B cell (primary cell): Measurements from ENCODE around the gene HFM1. TPM values are rescaled to one million over a fixed set of nuclear protein-coding genes. Genes with fewer than 3 reads are reported as not detected.

Experiments used
- ATAC-seq: fragments of 200-7000 bp; cut with Tn5 transposase; one replicate; pipeline ENCODE4 v1.10.0; 2021; ENCODE audit warnings: low read depth, mild to moderate bottlenecking, moderate number of reproducible peaks, moderate library complexity
- CTCF ChIA-PET: fragments of 350-600 bp; sonication (Branson Sonifier 250); formaldehyde crosslinking; loops from one replicate; lab custom pipeline; 2021; ENCODE audit warnings: antibody characterized with exemption, inconsistent platforms; lab: Charles Lee
- POLR2A ChIA-PET: fragments of 350-600 bp; sonication (Branson Sonifier 250); formaldehyde crosslinking; loops from one replicate; lab custom pipeline; 2021; ENCODE audit warnings: antibody characterized with exemption; lab: Charles Lee
- DNase-seq: peaks from one replicate; pipeline ENCODE4 v3.0.0; 2013
- H2AFZ ChIP-seq: 2 replicates; pipeline ENCODE4 v1.6.1; 2012; ENCODE audit warnings: mild to moderate bottlenecking, low read depth, low read length; ENCODE audit not compliant: insufficient read depth, poor library complexity, severe bottlenecking
- H3K27ac ChIP-seq, 2 donors: 1 replicate in 1 of 2; 2 replicates in 1 of 2; pipeline ENCODE4 v1.5.1; 2012 to 2013; ENCODE audit warnings: low read length in 2 of 2, mild to moderate bottlenecking in 2 of 2, moderate library complexity in 1 of 2
- H3K27me3 ChIP-seq, 4 experiments: fragments of 200-600 bp in 1 of 4; sonication (generic) in 1 of 4; replicated peaks in 1 of 4; 1 replicate in 2 of 4; 2 replicates in 2 of 4; pipeline versions ENCODE4 v1.6.1 to v1.7.0; 2013 to 2016; ENCODE audit warnings: low read length in 3 of 4, mild to moderate bottlenecking in 2 of 4, mixed read lengths in 1 of 4, moderate library complexity in 1 of 4; ENCODE audit not compliant: insufficient read depth in 4 of 4, control insufficient read depth in 3 of 4; ENCODE audit errors: control extremely low read depth in 1 of 4
- H3K36me3 ChIP-seq, 2 experiments: replicated peaks in 1 of 2; 1 replicate in 1 of 2; 2 replicates in 1 of 2; pipeline versions ENCODE4 v1.6.1 to v1.7.1; 2013; ENCODE audit warnings: low read length in 1 of 2; ENCODE audit not compliant: insufficient read depth in 2 of 2, control insufficient read depth in 1 of 2; ENCODE audit errors: control extremely low read depth in 1 of 2, extremely low read depth in 1 of 2
- H3K4me1 ChIP-seq, 2 donors: fragments of 200-600 bp in 1 of 2; sonication (generic) in 1 of 2; 1 replicate in 1 of 2; 2 replicates in 1 of 2; pipeline versions ENCODE4 v1.5.1 to v1.6.1; 2013 to 2017; ENCODE audit warnings: low read length in 2 of 2; ENCODE audit not compliant: control insufficient read depth in 2 of 2, insufficient read depth in 2 of 2
- H3K4me2 ChIP-seq: replicated peaks from 2 replicates; pipeline ENCODE3; 2012; ENCODE audit warnings: mild to moderate bottlenecking, low read depth, low read length; ENCODE audit not compliant: poor library complexity, severe bottlenecking
- H3K4me3 ChIP-seq, 5 experiments: fragments of 200-600 bp in 1 of 5; sonication (generic) in 1 of 5; 1 replicate in 3 of 5; 2 replicates in 2 of 5; pipeline versions ENCODE4 v1.5.1 to v1.7.0; 2011 to 2016; ENCODE audit warnings: low read length in 4 of 5, mild to moderate bottlenecking in 4 of 5, low read depth in 2 of 5, control low read depth in 1 of 5, moderate library complexity in 1 of 5; ENCODE audit not compliant: insufficient read depth in 1 of 5; ENCODE audit errors: control extremely low read depth in 1 of 5, extremely low read depth in 1 of 5
- H3K79me2 ChIP-seq: fragments of 200-600 bp; sonication (generic); one replicate; pipeline ENCODE4 v1.6.0; 2016; ENCODE audit warnings: low read length; ENCODE audit not compliant: control insufficient read depth, insufficient read depth
- H3K9ac ChIP-seq: fragments of 200-600 bp; sonication (generic); 2 replicates; pipeline ENCODE4 v1.6.1; 2017; ENCODE audit warnings: mild to moderate bottlenecking, low read length, moderate library complexity
- H3K9me3 ChIP-seq, 3 donors: one replicate each; pipeline versions ENCODE4 v1.6.1 to v1.7.1; 2013; ENCODE audit warnings: low read length in 2 of 3; ENCODE audit not compliant: control insufficient read depth in 2 of 3, insufficient read depth in 1 of 3; ENCODE audit errors: control extremely low read depth in 1 of 3
- H4K20me1 ChIP-seq: 2 replicates; pipeline ENCODE4 v1.6.0; 2012; ENCODE audit warnings: mild to moderate bottlenecking, low read length; ENCODE audit not compliant: insufficient read depth, control insufficient read depth, poor library complexity, severe bottlenecking
- H3K27ac Mint-ChIP-seq: one replicate; pipeline ENCODE4 v1.8.0; 2021; ENCODE audit warnings: mixed read lengths
- H3K27me3 Mint-ChIP-seq: one replicate; pipeline ENCODE4 v1.8.0; 2021; ENCODE audit warnings: mixed read lengths
- H3K4me1 Mint-ChIP-seq: one replicate; pipeline ENCODE4 v1.8.0; 2021; ENCODE audit warnings: mixed read lengths
- H3K4me3 Mint-ChIP-seq: one replicate; pipeline ENCODE4 v1.8.0; 2021; ENCODE audit warnings: mixed read lengths
- H3K9me3 Mint-ChIP-seq: one replicate; pipeline ENCODE4 v1.8.0; 2022; ENCODE audit warnings: mixed read lengths; ENCODE audit not compliant: insufficient read depth
- EZH2 ChIP-seq: IDR thresholded peaks from 2 replicates; pipeline ENCODE4 v1.6.1; 2012; ENCODE audit warnings: borderline replicate concordance, low read depth, mild to moderate bottlenecking, moderate library complexity, low read length; ENCODE audit not compliant: insufficient read depth, poor library complexity, severe bottlenecking
- WGBS: methylation state at CpG from one replicate; pipeline ENCODE4 v1.1.5; 2013; ENCODE audit warnings: missing lambda C conversion rate; ENCODE audit not compliant: insufficient coverage; 5-methylcytosine and 5-hydroxymethylcytosine counted together
- intact Hi-C: fragments of 100-400 bp; cut with micrococcal nuclease; formaldehyde crosslinking; loops from one replicate; pipeline ENCODE4 v1.10.0; 2022
- polyA plus RNA-seq: library from polyadenylated mRNA; depleted of rRNA; stranded (reverse); fragments of >200 nt; gene quantifications from 2 replicates; pipeline ENCODE4 v1.2.3, GENCODE V29; 2012
- total RNA-seq, 2 donors: library from RNA; stranded (reverse); fragments of 120-200 nt in 1 of 2; gene quantifications; 1 replicate in 1 of 2; 2 replicates in 1 of 2; pipeline versions ENCODE4 v1.2.3 to v1.2.4, GENCODE V29; 2013 to 2022
- TF ChIP-seq, protein P1 (sequence below): fragments of 200-600 bp; IDR thresholded peaks from one replicate; pipeline ENCODE4 v1.8.0; 2022; ENCODE audit warnings: antibody characterized with exemption, mild to moderate bottlenecking

Gene HFM1
- total and polyA plus RNA-seq, 2 donors (not counting 1 experiment from before 2014, with no cell fraction given): not detected

DNA sequence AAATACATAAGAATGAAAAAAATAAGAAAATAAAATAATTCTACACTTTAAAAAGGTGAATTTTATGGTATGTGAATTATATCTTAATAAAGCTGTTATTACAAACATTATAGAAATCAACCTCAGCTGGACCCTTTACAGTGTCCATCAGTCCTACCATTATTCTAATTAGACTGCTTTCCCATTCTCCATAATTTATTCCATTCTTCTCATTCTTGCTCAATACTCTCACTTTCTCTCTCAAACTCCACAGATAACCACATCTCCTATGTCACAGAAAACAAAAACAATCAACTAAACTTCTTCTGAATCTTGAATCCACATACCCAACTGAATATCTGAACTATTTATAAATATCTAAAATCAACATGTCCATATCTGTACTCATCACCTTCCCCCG lies 11.6 kb downstream of the HFM1 start:
- ATAC-seq (no peak), DNase-seq (no peak)
- Histone ChIP-seq H3K27ac (no peak overlapping the region), H3K4me1 (no peaks in the 10 kb centered on the region), H3K79me2 (no peaks in the 10 kb centered on the region), H3K36me3 (no peaks in the 10 kb centered on the region), H2AFZ (no peak overlapping the region), H3K27me3 (no peaks in the 10 kb centered on the region), H4K20me1 (no peaks in the 10 kb centered on the region), H3K9ac (no peak overlapping the region), H3K4me2 (no peak overlapping the region), H3K4me3 (no peak overlapping the region), H3K9me3 (no peaks in the 10 kb centered on the region)
- ChIA-PET POLR2A (no interaction called here), CTCF (no interaction called here)
- H3K27me3 Mint-ChIP-seq: no peaks in the 10 kb centered on the region
- H3K27ac Mint-ChIP-seq: no peak overlapping the region
- 100% methylated on average over 1 of the region's 1 CpG for WGBS
- TF ChIP-seq, protein P1, sequence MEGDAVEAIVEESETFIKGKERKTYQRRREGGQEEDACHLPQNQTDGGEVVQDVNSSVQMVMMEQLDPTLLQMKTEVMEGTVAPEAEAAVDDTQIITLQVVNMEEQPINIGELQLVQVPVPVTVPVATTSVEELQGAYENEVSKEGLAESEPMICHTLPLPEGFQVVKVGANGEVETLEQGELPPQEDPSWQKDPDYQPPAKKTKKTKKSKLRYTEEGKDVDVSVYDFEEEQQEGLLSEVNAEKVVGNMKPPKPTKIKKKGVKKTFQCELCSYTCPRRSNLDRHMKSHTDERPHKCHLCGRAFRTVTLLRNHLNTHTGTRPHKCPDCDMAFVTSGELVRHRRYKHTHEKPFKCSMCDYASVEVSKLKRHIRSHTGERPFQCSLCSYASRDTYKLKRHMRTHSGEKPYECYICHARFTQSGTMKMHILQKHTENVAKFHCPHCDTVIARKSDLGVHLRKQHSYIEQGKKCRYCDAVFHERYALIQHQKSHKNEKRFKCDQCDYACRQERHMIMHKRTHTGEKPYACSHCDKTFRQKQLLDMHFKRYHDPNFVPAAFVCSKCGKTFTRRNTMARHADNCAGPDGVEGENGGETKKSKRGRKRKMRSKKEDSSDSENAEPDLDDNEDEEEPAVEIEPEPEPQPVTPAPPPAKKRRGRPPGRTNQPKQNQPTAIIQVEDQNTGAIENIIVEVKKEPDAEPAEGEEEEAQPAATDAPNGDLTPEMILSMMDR: no peak
- no peak for TF ChIP-seq EZH2
- no peaks in the 10 kb centered on the region for H3K9me3 Mint-ChIP-seq
- intact Hi-C loops: no loop called here
- no peaks in the 10 kb centered on the region for H3K4me1 Mint-ChIP-seq
- H3K4me3 Mint-ChIP-seq: no peak overlapping the region

DNA sequence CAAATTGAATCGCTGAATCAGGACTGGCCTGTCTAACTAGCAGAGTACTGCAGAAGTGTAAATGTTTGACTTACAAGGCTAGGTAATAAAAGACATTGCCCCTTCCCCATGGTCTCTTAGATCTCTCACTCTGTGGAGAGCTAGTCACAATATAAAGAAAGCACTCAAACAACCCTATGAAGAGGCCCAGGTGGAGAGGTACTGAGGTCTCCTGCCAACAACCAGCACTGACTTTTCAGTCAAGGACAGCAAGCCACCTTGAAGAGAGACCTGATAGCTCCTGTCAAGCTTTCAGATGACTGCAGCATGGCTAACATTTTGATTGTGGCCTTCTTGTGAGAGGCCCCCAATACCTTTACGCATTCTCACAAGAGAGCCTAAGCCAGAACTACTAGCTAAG lies 18.5 kb downstream of the HFM1 start:
- DNase-seq: no peak
- Mint-ChIP-seq H3K27ac (no peak overlapping the region), H3K9me3 (no peaks in the 10 kb centered on the region), H3K4me1 (no peaks in the 10 kb centered on the region), H3K4me3 (no peak overlapping the region), H3K27me3 (peaks cover 4% of the 10 kb centered on the region)
- no peak overlapping the region for H3K27ac ChIP-seq
- no CpG with 5 or more reads among the region's 2 CpGs for WGBS
- ATAC-seq: no peak
- no peaks in the 10 kb centered on the region for H3K27me3 ChIP-seq
- H3K4me2 ChIP-seq: no peak overlapping the region
- H3K4me3 ChIP-seq: no peak overlapping the region
- no peaks in the 10 kb centered on the region for H3K79me2 ChIP-seq
- H3K4me1 ChIP-seq: no peaks in the 10 kb centered on the region
- H3K9me3 ChIP-seq: no peaks in the 10 kb centered on the region
- intact Hi-C loops: no loop called here
- TF ChIP-seq EZH2: no peak
- TF ChIP-seq, protein P1: no peak
- H3K9ac ChIP-seq: no peak overlapping the region
- H4K20me1 ChIP-seq: no peaks in the 10 kb centered on the region
- H2AFZ ChIP-seq: no peak overlapping the region
- no peaks in the 10 kb centered on the region for H3K36me3 ChIP-seq
- POLR2A ChIA-PET: no interaction called here
- CTCF ChIA-PET: no interaction called here
